H1 (cell line): ENCODE data around the gene PFDN6. TPM values are rescaled to one million over a fixed set of nuclear protein-coding genes. Genes with fewer than 3 reads are reported as not detected.

ENCODE experiments used
- CTCF ChIA-PET: fragments of 300-600 bp; sonication (Branson Sonifier 250); formaldehyde crosslinking; loops from one replicate; lab custom pipeline; 2021; ENCODE audit not compliant: partially characterized antibody; lab: Charles Lee
- POLR2A ChIA-PET: fragments of 300-600 bp; sonication (Branson Sonifier 250); formaldehyde crosslinking; loops from one replicate; lab custom pipeline; 2021; ENCODE audit warnings: inconsistent platforms; ENCODE audit not compliant: partially characterized antibody; lab: Charles Lee
- DNase-seq, 2 experiments: peaks; one replicate each; pipeline versions ENCODE4 v3.0.0 to v3.0.0-alpha.2; 2010 to 2022; ENCODE audit warnings: low spot score in 2 of 2, low read depth in 1 of 2, mixed read lengths in 1 of 2
- FAIRE-seq: peaks from 2 replicates; lab custom pipeline; 2011; peaks lifted over from hg19 to GRCh38; lab: Jason Lieb, UNC
- H2AFZ ChIP-seq: 2 replicates; pipeline ENCODE4 v1.8.1; 2012; ENCODE audit warnings: low read length, inconsistent platforms
- H2AK5ac ChIP-seq: 2 replicates; pipeline ENCODE4 v1.6.1; 2013; ENCODE audit warnings: low read depth, low read length
- H2BK120ac ChIP-seq: replicated peaks from 2 replicates; pipeline ENCODE3; 2013; ENCODE audit warnings: low read depth, low read length, inconsistent platforms
- H2BK12ac ChIP-seq: 2 replicates; pipeline ENCODE4 v1.6.1; 2013; ENCODE audit warnings: low read depth, low read length
- H2BK15ac ChIP-seq: 2 replicates; pipeline ENCODE4 v1.6.1; 2013; ENCODE audit warnings: low read length
- H2BK20ac ChIP-seq: 2 replicates; pipeline ENCODE4 v1.6.1; 2013; ENCODE audit warnings: low read length
- H2BK5ac ChIP-seq: 2 replicates; pipeline ENCODE4 v1.6.1; 2013; ENCODE audit warnings: low read depth, low read length
- H3K14ac ChIP-seq: 2 replicates; pipeline ENCODE4 v1.6.1; 2013; ENCODE audit warnings: inconsistent platforms; ENCODE audit not compliant: insufficient read length
- H3K18ac ChIP-seq: 2 replicates; pipeline ENCODE4 v1.6.1; 2013; ENCODE audit warnings: low read length; ENCODE audit errors: extremely low read depth
- H3K23ac ChIP-seq: 2 replicates; pipeline ENCODE4 v1.6.1; 2013; ENCODE audit warnings: inconsistent platforms; ENCODE audit not compliant: insufficient read length
- H3K23me2 ChIP-seq: 2 replicates; pipeline ENCODE4 v1.6.1; 2013; ENCODE audit warnings: low read depth, low read length
- H3K27ac ChIP-seq: 2 replicates; pipeline ENCODE4 v1.6.1; 2011; ENCODE audit warnings: low read depth, low read length, inconsistent platforms
- H3K27me3 ChIP-seq, 4 experiments: replicated peaks in 1 of 4; 1 replicate in 1 of 4; 2 replicates in 3 of 4; pipeline versions ENCODE4 v1.6.1 to v1.8.1; 2011 to 2013; ENCODE audit warnings: low read length in 3 of 4, mild to moderate bottlenecking in 3 of 4, inconsistent platforms in 2 of 4, mixed read lengths in 2 of 4, moderate library complexity in 1 of 4; ENCODE audit not compliant: control insufficient read depth in 3 of 4, insufficient read depth in 3 of 4; ENCODE audit errors: extremely low read depth in 1 of 4
- H3K36me3 ChIP-seq, 4 experiments: 2 replicates each; pipeline versions ENCODE4 v1.6.1 to v1.8.1; 2011 to 2013; ENCODE audit warnings: mild to moderate bottlenecking in 4 of 4, low read length in 3 of 4, moderate library complexity in 2 of 4, control low read depth in 1 of 4, inconsistent platforms in 1 of 4; ENCODE audit not compliant: insufficient read depth in 4 of 4, control insufficient read depth in 2 of 4
- H3K4ac ChIP-seq: replicated peaks from 2 replicates; pipeline ENCODE3; 2013; ENCODE audit warnings: low read length, low read depth, mixed read lengths, inconsistent platforms; ENCODE audit not compliant: insufficient read length
- H3K4me1 ChIP-seq, 4 experiments: replicated peaks in 1 of 4; 1 replicate in 1 of 4; 2 replicates in 3 of 4; pipeline versions ENCODE4 v1.6.1 to v1.8.1; 2011 to 2013; ENCODE audit warnings: low read length in 3 of 4, inconsistent platforms in 2 of 4, mixed read lengths in 1 of 4; ENCODE audit not compliant: insufficient read depth in 4 of 4, control insufficient read depth in 3 of 4
- H3K4me2 ChIP-seq, 2 experiments: 2 replicates each; pipeline versions ENCODE4 v1.6.1 to v1.8.1; 2011 to 2013; ENCODE audit warnings: low read depth in 2 of 2, low read length in 2 of 2, control low read depth in 1 of 2, inconsistent platforms in 1 of 2, mild to moderate bottlenecking in 1 of 2; ENCODE audit not compliant: insufficient read depth in 1 of 2
- H3K4me3 ChIP-seq, 4 experiments: fragments of 200-600, 300-600 bp in 1 of 4; sonication (generic), shearing (Covaris generic), sonication (Bioruptor Twin) in 1 of 4; 2 replicates each; pipeline versions ENCODE4 v1.5.1 to v1.8.1; 2011 to 2016; ENCODE audit warnings: low read length in 4 of 4, low read depth in 3 of 4, control low read depth in 2 of 4, inconsistent platforms in 2 of 4, mild to moderate bottlenecking in 2 of 4, mixed read lengths in 1 of 4, moderate library complexity in 1 of 4; ENCODE audit not compliant: insufficient read depth in 2 of 4; ENCODE audit errors: extremely low read depth in 1 of 4
- H3K56ac ChIP-seq: replicated peaks from 2 replicates; pipeline ENCODE3; 2013; ENCODE audit warnings: low read depth, mild to moderate bottlenecking, mixed read lengths, low read length, inconsistent platforms; ENCODE audit not compliant: insufficient read length
- H3K79me1 ChIP-seq: 2 replicates; pipeline ENCODE4 v1.6.1; 2013; ENCODE audit warnings: low read depth, low read length, control low read depth
- H3K79me2 ChIP-seq, 2 experiments: 2 replicates each; pipeline versions ENCODE4 v1.6.1 to v1.8.1; 2012 to 2013; ENCODE audit warnings: low read length in 2 of 2, mild to moderate bottlenecking in 2 of 2, inconsistent platforms in 1 of 2; ENCODE audit not compliant: insufficient read depth in 2 of 2, control insufficient read depth in 1 of 2
- H3K9ac ChIP-seq, 4 experiments: replicated peaks in 1 of 4; 1 replicate in 1 of 4; 2 replicates in 3 of 4; pipeline versions ENCODE4 v1.6.1 to v1.8.1; 2011 to 2013; ENCODE audit warnings: low read depth in 3 of 4, low read length in 3 of 4, control low read depth in 2 of 4, mild to moderate bottlenecking in 2 of 4, moderate library complexity in 2 of 4, inconsistent platforms in 1 of 4; ENCODE audit errors: extremely low read depth in 1 of 4
- H3K9me3 ChIP-seq, 2 experiments: 2 replicates each; pipeline versions ENCODE4 v1.6.1 to v1.8.1; 2012 to 2013; ENCODE audit warnings: mild to moderate bottlenecking in 2 of 2, moderate library complexity in 2 of 2, control low read depth in 1 of 2, inconsistent platforms in 1 of 2, low read depth in 1 of 2, low read length in 1 of 2, mixed read lengths in 1 of 2; ENCODE audit not compliant: insufficient read depth in 2 of 2
- H4K20me1 ChIP-seq, 2 experiments: replicated peaks in 1 of 2; 2 replicates each; pipeline versions ENCODE3 to v1.8.1; 2011 to 2013; ENCODE audit warnings: inconsistent platforms in 2 of 2, low read length in 2 of 2, mild to moderate bottlenecking in 1 of 2; ENCODE audit not compliant: insufficient read depth in 2 of 2, control insufficient read depth in 1 of 2
- H4K5ac ChIP-seq: 2 replicates; pipeline ENCODE4 v1.6.1; 2013; ENCODE audit warnings: low read length, low read depth, mixed read lengths, inconsistent platforms; ENCODE audit not compliant: insufficient read length
- H4K8ac ChIP-seq: 2 replicates; pipeline ENCODE4 v1.8.0; 2013; ENCODE audit warnings: mild to moderate bottlenecking, moderate library complexity, low read length, inconsistent platforms; ENCODE audit not compliant: insufficient read depth; ENCODE audit errors: extremely low read depth
- H4K91ac ChIP-seq: replicated peaks from 2 replicates; pipeline ENCODE3; 2013; ENCODE audit warnings: low read length, mixed read lengths, inconsistent platforms; ENCODE audit not compliant: insufficient read length
- ATF2 ChIP-seq: IDR thresholded peaks from 2 replicates; pipeline ENCODE4 v1.6.1; 2012; ENCODE audit warnings: low read length, inconsistent platforms
- CTCF ChIP-seq, 3 experiments: IDR thresholded peaks; 1 replicate in 2 of 3; 2 replicates in 1 of 3; pipeline versions ENCODE4 v1.5.1 to v1.6.1; 2011; ENCODE audit warnings: low read length in 3 of 3, mild to moderate bottlenecking in 3 of 3, inconsistent platforms in 2 of 3, low read depth in 1 of 3, moderate library complexity in 1 of 3; ENCODE audit not compliant: insufficient read depth in 1 of 3; ENCODE audit errors: control extremely low read depth in 1 of 3
- EGR1 ChIP-seq: IDR thresholded peaks from 2 replicates; pipeline ENCODE4 v1.6.1; 2011; ENCODE audit warnings: low read depth, low read length, borderline replicate concordance
- GTF2F1 ChIP-seq: IDR thresholded peaks from 2 replicates; pipeline ENCODE4 v1.6.1; 2012; ENCODE audit warnings: low read depth, low read length, improper control_type of control experiment, borderline replicate concordance
- HDAC6 ChIP-seq: IDR thresholded peaks from one replicate; pipeline ENCODE4 v1.7.1; 2012; ENCODE audit warnings: low read depth, mild to moderate bottlenecking, inconsistent platforms, low read length, moderate library complexity
- MAFK ChIP-seq: IDR thresholded peaks from 2 replicates; pipeline ENCODE4 v1.6.1; 2012; ENCODE audit warnings: low read depth, mild to moderate bottlenecking, improper control_type of control experiment, low read length
- POLR2AphosphoS5 ChIP-seq: IDR thresholded peaks from 2 replicates; pipeline ENCODE4 v1.6.1; 2011; ENCODE audit warnings: low read depth, low read length
- SRF ChIP-seq: IDR thresholded peaks from 2 replicates; pipeline ENCODE4 v1.6.1; 2011; ENCODE audit warnings: mild to moderate bottlenecking, low read depth, low read length, moderate library complexity
- TAF1 ChIP-seq: IDR thresholded peaks from 2 replicates; pipeline ENCODE4 v1.6.1; 2011; ENCODE audit warnings: mild to moderate bottlenecking, low read depth, low read length
- YY1 ChIP-seq: IDR thresholded peaks from 2 replicates; pipeline ENCODE4 v1.6.1; 2011; ENCODE audit warnings: low read depth, mild to moderate bottlenecking, low read length
- WGBS, 2 experiments: shearing (Covaris generic) in 1 of 2; methylation state at CpG; one replicate each; pipeline versions ENCODE4 v1.1.6 to v1.1.7; 2013 to 2015; ENCODE audit warnings: low lambda C conversion rate in 2 of 2, mixed read lengths in 2 of 2, inconsistent platforms in 1 of 2, low coverage in 1 of 2, missing lambda C conversion rate in 1 of 2; ENCODE audit not compliant: insufficient replicate concordance in 2 of 2, insufficient coverage in 1 of 2, insufficient read length in 1 of 2; ENCODE audit errors: extremely low coverage in 1 of 2, missing lambda C conversion rate in 1 of 2; 5-methylcytosine and 5-hydroxymethylcytosine counted together
- polyA plus RNA-seq, 7 experiments: library from polyadenylated mRNA; depleted of rRNA in 3 of 7; stranded (reverse) in 5 of 7; unstranded in 2 of 7; fragments of >200 nt in 5 of 7; fragments of 200-250 nt in 2 of 7; gene quantifications; 1 replicate in 5 of 7; 2 replicates in 1 of 7; 4 replicates in 1 of 7; pipeline versions ENCODE4 v1.2.1 to v1.2.3, GENCODE V29; 2011 to 2013; ENCODE audit warnings: missing spikeins in 2 of 7, mixed read lengths in 2 of 7
- total RNA-seq: library from RNA; stranded (reverse); fragmentation: NEBNext Ultra II Directional; extraction: Animal tissue kit (Norgen Biotek cat#: 25700); gene quantifications from 2 replicates; pipeline ENCODE4 v1.2.1, GENCODE V29; 2021

The PFDN6 gene
- total and polyA plus RNA-seq, 2 of the 8 experiments (the other 6 are each of a cell fraction or from before 2014, with no cell fraction given), result 32.0 to 95.7 TPM

GRCh38 chr6:33280539-33280938 is 8.9 kb upstream of the PFDN6 start:
- no peak overlapping the region for H2BK15ac ChIP-seq
- H3K36me3 ChIP-seq, result peaks cover 4 to 29% (median 16%) of the 10 kb centered on the region in 4 experiments; a peak in 7 of 8 replicates
- no peak overlapping the region for H3K9ac ChIP-seq
- TF ChIP-seq CTCF (IDR thresholded peaks at IDR 0.05; ENCODE audit: control extremely low read depth in 1 of 3, insufficient read depth in 1 of 3, low read depth in 1 of 3, low read length in 3 of 3) (no peak), YY1 (no peak), POLR2AphosphoS5 (no peak), TAF1 (no peak), GTF2F1 (no peak), ATF2 (no peak), SRF (no peak), EGR1 (no peak), MAFK (no peak), HDAC6 (no peak)

More at GRCh38 chr6:33280539-33280938, 8.9 kb upstream of the PFDN6 start:
- Histone ChIP-seq H3K79me2 (no peaks in the 10 kb centered on the region), H4K5ac (no peak overlapping the region), H2BK20ac (no peak overlapping the region), H2AK5ac (no peak overlapping the region), H4K20me1 (peaks cover 4% of the 10 kb centered on the region in 2 experiments), H3K4me3 (no peak overlapping the region), H3K9me3 (no peaks in the 10 kb centered on the region), H3K27me3 (no peaks in the 10 kb centered on the region), H3K4me2 (no peak overlapping the region), H2BK12ac (no peak overlapping the region), H4K8ac (no peak overlapping the region), H3K23me2 (peaks cover 8% of the 10 kb centered on the region), H3K4ac (no peak overlapping the region), H3K79me1 (no peaks in the 10 kb centered on the region), H2BK120ac (no peak overlapping the region), H3K18ac (no peak overlapping the region), H2BK5ac (0 out of 2 replicates have a peak overlapping the region, but pooled peaks have one; percentile 45), H3K4me1 (peaks cover 0 to 13% (median 6%) of the 10 kb centered on the region in 4 experiments; a peak in 5 of 7 replicates), H3K14ac (no peak overlapping the region), H3K27ac (no peak overlapping the region), H2AFZ (no peak overlapping the region), H4K91ac (no peak overlapping the region), H3K23ac (no peak overlapping the region), H3K56ac (no peak overlapping the region)
- no peak for DNase-seq
- no peak for FAIRE-seq
- WGBS, 2 experiments, result 95% methylated on average over 6 of the region's 6 CpGs; no CpG with 5 or more reads in 1 of the 2 experiments
- ChIA-PET CTCF (interaction anchor here (0.6 to 8.0 kb wide), 10 partner anchors 10 to 313 kb away, joined by 3 to 81 read pairs (median 6); partner anchors contain the start of genes PFDN6, RGL2, RPS18 and TAPBP), POLR2A (interaction anchor here (1.3 to 12.0 kb wide), 3 partner anchors 8 to 14 kb away, joined by 4 to 337 read pairs (median 21); partner anchors contain the start of genes PFDN6, RGL2, RPS18 and VPS52)
